AG04450 (cell line): ENCODE results near the gene ESD. TPM values are rescaled to one million over a fixed set of nuclear protein-coding genes. Genes with fewer than 3 reads are reported as not detected.
"Not testable (repeated sequence)": the region's sequence is repeated elsewhere in the genome, so short reads cannot be mapped to it uniquely, and the experiment has no call there.

Experiments used
- CTCF ChIA-PET: fragments of 300-600, 350-600 bp; formaldehyde crosslinking; extraction: SDS; loops from one replicate; lab custom pipeline; 2022; ENCODE audit warnings: antibody characterized with exemption, inconsistent platforms; lab: Charles Lee
- POLR2A ChIA-PET: fragments of 350-600 bp; formaldehyde crosslinking; extraction: SDS; loops from one replicate; lab custom pipeline; 2021; ENCODE audit warnings: antibody characterized with exemption, inconsistent platforms; lab: Yijun Ruan, JAX
- DNase-seq: peaks from one replicate; pipeline ENCODE4 v3.0.0-alpha.2; 2011; ENCODE audit warnings: low read depth, low spot score
- H3K27ac ChIP-seq: one replicate; pipeline ENCODE4 v1.5.1; 2012; ENCODE audit warnings: low read depth, low read length, control low read depth
- H3K27me3 ChIP-seq: one replicate; pipeline ENCODE4 v1.6.0; 2012; ENCODE audit warnings: low read length; ENCODE audit not compliant: control insufficient read depth, insufficient read depth
- H3K4me3 ChIP-seq: 2 replicates; pipeline ENCODE4 v1.5.1; 2011; ENCODE audit warnings: mild to moderate bottlenecking, low read depth, low read length, control low read depth
- H3K9me3 ChIP-seq: 2 replicates; pipeline ENCODE4 v1.5.1; 2012; ENCODE audit warnings: low read length; ENCODE audit not compliant: control insufficient read depth, insufficient read depth
- CTCF ChIP-seq: IDR thresholded peaks from 2 replicates; pipeline ENCODE4 v1.5.1; 2011; ENCODE audit warnings: low read depth, low read length, control low read depth, inconsistent platforms
- polyA plus RNA-seq: library from polyadenylated mRNA; depleted of rRNA; stranded (reverse); fragments of >200 nt; gene quantifications from 2 replicates; pipeline ENCODE4 v1.2.3, GENCODE V29; 2011

ESD gene
- polyA plus RNA-seq, 1 experiment, result 208 TPM

GRCh38 chr13:46761866-46762265, 35.1 kb downstream of the ESD start:
- H3K27ac ChIP-seq, result no peak overlapping the region
- ChIA-PET POLR2A (no interaction called here), CTCF (no interaction called here)
- DNase-seq, result no peak
- H3K9me3 ChIP-seq, result no peaks in the 10 kb centered on the region
- peaks cover 5% of the 10 kb centered on the region for H3K27me3 ChIP-seq
- no peak for TF ChIP-seq CTCF
- no peak overlapping the region for H3K4me3 ChIP-seq

DNA sequence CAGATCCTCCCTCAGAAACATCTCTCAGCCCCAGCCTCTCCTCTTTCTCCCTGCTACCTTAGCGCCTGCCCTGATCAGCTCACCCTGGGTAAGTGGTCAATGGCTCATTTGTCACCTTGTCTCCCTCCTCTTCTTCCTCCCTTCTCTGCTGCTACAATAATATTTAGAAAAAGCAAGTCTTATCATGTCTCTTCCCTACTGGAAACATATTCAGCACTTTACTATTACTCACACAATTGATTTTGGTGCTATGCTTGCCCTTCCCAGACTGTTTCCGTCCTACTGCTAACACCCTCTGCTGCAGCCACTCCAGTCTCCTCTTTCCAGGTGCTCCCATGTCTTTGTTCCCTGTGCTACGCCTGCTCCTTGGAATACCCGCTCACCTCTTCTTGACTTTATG, 35.8 kb downstream of the ESD start:
- CTCF ChIA-PET, result no interaction called here
- POLR2A ChIA-PET, result no interaction called here
- H3K4me3 ChIP-seq, result no peak overlapping the region
- H3K27me3 ChIP-seq, result peaks cover 5% of the 10 kb centered on the region
- H3K27ac ChIP-seq, result no peak overlapping the region
- no peak for DNase-seq
- no peak for TF ChIP-seq CTCF
- H3K9me3 ChIP-seq, result no peaks in the 10 kb centered on the region

DNA sequence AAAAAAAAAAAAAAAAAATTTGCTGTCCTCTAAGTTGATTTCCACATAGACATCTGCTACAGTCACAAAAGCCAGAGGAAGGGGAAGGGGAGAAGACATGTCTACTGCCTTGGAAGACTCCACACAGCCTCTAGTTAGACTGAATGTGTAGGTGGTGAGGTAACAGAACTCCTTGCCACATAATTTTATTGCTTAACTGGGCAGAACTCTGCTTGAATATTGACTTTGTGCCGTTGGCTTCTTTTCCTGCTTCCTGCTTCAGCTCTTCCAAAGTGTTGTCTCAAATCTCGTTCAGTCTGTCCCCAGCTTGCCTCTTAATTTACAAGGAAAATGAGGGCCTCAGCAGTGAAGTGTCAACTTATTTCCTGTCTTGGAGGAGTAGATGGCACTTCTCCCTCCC, 37.1 kb downstream of the ESD start:
- ChIA-PET POLR2A (no interaction called here), CTCF (no interaction called here)
- peaks cover 5% of the 10 kb centered on the region for H3K27me3 ChIP-seq
- H3K27ac ChIP-seq, result no peak overlapping the region
- DNase-seq, result no peak
- TF ChIP-seq CTCF, result no peak
- no peak overlapping the region for H3K4me3 ChIP-seq
- H3K9me3 ChIP-seq, result no peaks in the 10 kb centered on the region

GRCh38 chr13:46757640-46758039, 39.3 kb downstream of the ESD start:
- no peak for TF ChIP-seq CTCF
- Histone ChIP-seq H3K9me3 (no peaks in the 10 kb centered on the region), H3K4me3 (no peak overlapping the region), H3K27me3 (peaks cover 3% of the 10 kb centered on the region), H3K27ac (no peak overlapping the region)
- CTCF ChIA-PET, result no interaction called here
- POLR2A ChIA-PET, result no interaction called here
- no peak for DNase-seq

- CTCF ChIA-PET, result no interaction called here
- H3K27me3 ChIP-seq, result peaks cover 3% of the 10 kb centered on the region
- DNase-seq, result no peak
- POLR2A ChIA-PET, result no interaction called here
- no peak overlapping the region for H3K27ac ChIP-seq
- no peak overlapping the region for H3K4me3 ChIP-seq
- H3K9me3 ChIP-seq, result no peaks in the 10 kb centered on the region
- TF ChIP-seq CTCF, result no peak
Observed at GRCh38 chr13:46756977-46757376, 40.0 kb downstream of the ESD start.

DNA sequence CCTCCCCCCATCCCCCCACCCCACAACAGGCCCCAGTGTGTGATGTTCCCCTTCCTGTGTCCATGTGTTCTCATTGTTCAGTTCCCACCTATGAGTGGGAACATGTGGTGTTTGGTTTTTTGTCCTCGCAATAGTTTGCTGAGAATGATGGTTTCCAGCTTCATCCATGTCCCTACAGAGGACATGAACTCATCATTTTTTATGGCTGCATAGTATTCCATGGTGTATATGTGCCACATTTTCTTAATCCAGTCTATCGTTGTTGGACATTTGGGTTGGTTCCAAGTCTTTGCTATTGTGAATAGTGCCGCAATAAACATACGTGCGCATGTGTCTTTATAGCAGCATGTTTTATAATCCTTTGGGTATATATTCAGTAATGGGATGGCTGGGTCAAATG, 41.5 kb downstream of the ESD start:
- POLR2A ChIA-PET, H3K9me3 ChIP-seq, DNase-seq, H3K27me3 ChIP-seq, H3K27ac ChIP-seq, CTCF ChIA-PET, H3K4me3 ChIP-seq: not testable (repeated sequence)
